Measurements from ENCODE around the gene NEURL2.

- TF ChIP-seq KDM1A (IDR thresholded peaks at IDR 0.05; ENCODE audit: borderline replicate concordance), result no peak
- no peak for TF ChIP-seq CTCF (IDR thresholded peaks at IDR 0.05 in 2 of 3, conservative IDR thresholded peaks at IDR 0.05 in 1 of 3; ENCODE audit: control insufficient read depth in 2 of 3, extremely low read depth in 1 of 3, insufficient read depth in 1 of 3, low read depth in 3 of 3, low read length in 3 of 3)
- TF ChIP-seq SREBF2 (IDR thresholded peaks at IDR 0.05; ENCODE audit: low read length), result no peak
Measured at GRCh38 chr20:45894797-45895196, 3.8 kb upstream of the NEURL2 start.
